K562 (cell line): ENCODE data around the gene KISS1R. TPM values are rescaled to one million over a fixed set of nuclear protein-coding genes. Genes with fewer than 3 reads are reported as not detected.
A peak's percentile ranks its signal among the peaks of the same experiment; 100 is the strongest.

Experiments used
- ARID1B ChIP-seq: fragments of 450-650 bp; IDR thresholded peaks from 2 replicates; pipeline ENCODE4 v1.6.1; 2016; ENCODE audit warnings: antibody characterized with exemption, mild to moderate bottlenecking, inconsistent platforms
- ATF7 ChIP-seq: fragments of 450-650 bp; IDR thresholded peaks from 2 replicates; pipeline ENCODE4 v1.7.1; 2014; ENCODE audit warnings: mild to moderate bottlenecking, moderate library complexity
- BCOR ChIP-seq: fragments of 450-650 bp; IDR thresholded peaks from 2 replicates; pipeline ENCODE4 v1.6.1; 2016
- CEBPB ChIP-seq: fragments of 450-650 bp; IDR thresholded peaks from 2 replicates; pipeline ENCODE4 v1.6.1; 2016; ENCODE audit warnings: missing genetic modification characterization, missing compliant biosample characterization
- CREB3L1 ChIP-seq: fragments of 450-650 bp; IDR thresholded peaks from 2 replicates; pipeline ENCODE4 v1.6.1; 2014; ENCODE audit warnings: low read depth, mild to moderate bottlenecking, moderate library complexity, borderline replicate concordance
- GABPB2 ChIP-seq: fragments of 250-450 bp; sonication (Bioruptor Pico); conservative IDR thresholded peaks from 2 replicates; pipeline ENCODE4 v1.5.1; 2021; ENCODE audit warnings: mild to moderate bottlenecking
- HDGF ChIP-seq: fragments of 450-650 bp; IDR thresholded peaks from 2 replicates; pipeline ENCODE4 v1.6.1; 2016
- IRF9 ChIP-seq: fragments of 450-650 bp; IDR thresholded peaks from 2 replicates; pipeline ENCODE4 v1.6.1; 2016; ENCODE audit warnings: missing biosample characterization, missing genetic modification characterization
- JUN ChIP-seq, 2 experiments: sonication (generic) in 1 of 2; formaldehyde crosslinking in 1 of 2; IDR thresholded peaks; 2 replicates each; pipeline versions ENCODE4 v1.6.1 to v1.8.0; 2012 to 2022; ENCODE audit warnings: borderline replicate concordance in 2 of 2, mild to moderate bottlenecking in 2 of 2, improper control_type of control experiment in 1 of 2, low read depth in 1 of 2, low read length in 1 of 2, missing genetic modification reagents in 1 of 2
- NCOA1 ChIP-seq: fragments of 450-650 bp; IDR thresholded peaks from 2 replicates; pipeline ENCODE4 v1.6.1; 2016; ENCODE audit warnings: low read depth
- NFYB ChIP-seq: IDR thresholded peaks from 2 replicates; pipeline ENCODE4 v1.6.1; 2011; ENCODE audit warnings: mild to moderate bottlenecking, moderate library complexity; ENCODE audit not compliant: insufficient read length; ENCODE audit errors: extremely low read depth
- SMARCA4 ChIP-seq: fragments of 450-650 bp; IDR thresholded peaks from 2 replicates; pipeline ENCODE4 v1.6.1; 2016
- SOX6 ChIP-seq: fragments of 450-650 bp; IDR thresholded peaks from 2 replicates; pipeline ENCODE4 v1.6.1; 2014; ENCODE audit warnings: mild to moderate bottlenecking
- TEAD1 ChIP-seq, 2 experiments: fragments of 450-650 bp in 1 of 2; sonication (generic) in 1 of 2; formaldehyde crosslinking; IDR thresholded peaks; 2 replicates each; pipeline versions ENCODE4 v1.4.0 to v1.8.0; 2020 to 2022; ENCODE audit warnings: mild to moderate bottlenecking in 2 of 2, missing genetic modification reagents in 1 of 2
- ZNF274 ChIP-seq: IDR thresholded peaks from 2 replicates; pipeline ENCODE4 v1.6.1; 2011; ENCODE audit warnings: low read depth, mild to moderate bottlenecking, low read length, moderate library complexity, borderline replicate concordance
- ZNF318 ChIP-seq, 2 experiments: fragments of 450-650 bp; IDR thresholded peaks; 2 replicates each; pipeline ENCODE4 v1.6.1; 2016; ENCODE audit warnings: mild to moderate bottlenecking in 2 of 2, borderline replicate concordance in 1 of 2, low read depth in 1 of 2, moderate library complexity in 1 of 2
- ZNF41 ChIP-seq: fragments of 250-450 bp; sonication (Bioruptor Pico); conservative IDR thresholded peaks from 2 replicates; pipeline ENCODE4 v1.4.0; 2020; ENCODE audit warnings: mild to moderate bottlenecking
- ZNF76 ChIP-seq: fragments of 250-450 bp; sonication (Bioruptor Pico); IDR thresholded peaks from 2 replicates; pipeline ENCODE4 v1.4.0; 2020; ENCODE audit warnings: mild to moderate bottlenecking, moderate library complexity, borderline replicate concordance
- polyA plus RNA-seq, 8 experiments: library from polyadenylated mRNA; depleted of rRNA in 4 of 8; stranded (reverse) in 5 of 8; unstranded in 3 of 8; fragments of >200 nt; fragmentation: Nextera tagmentation in 2 of 8; fragmentation: Illumina TruSeq in 1 of 8; extraction: Ambion mirVana in 2 of 8; extraction: Trizol in 1 of 8; gene quantifications; 2 replicates each; pipeline versions ENCODE4 v1.2.1 to v1.2.3, GENCODE V29; 2011 to 2014; ENCODE audit warnings: inconsistent platforms in 1 of 8, missing spikeins in 1 of 8
- total RNA-seq, 7 experiments: library from RNA; depleted of rRNA in 6 of 7; stranded (reverse); fragments of >200 nt in 6 of 7; fragmentation: Illumina TruSeq in 2 of 7; extraction: Trizol in 2 of 7; gene quantifications; 2 replicates each; pipeline versions ENCODE4 v1.2.1 to v1.2.3, GENCODE V29; 2011 to 2021; ENCODE audit warnings: low replicate concordance in 1 of 7

Gene KISS1R
- total and polyA plus RNA-seq, 9 of the 15 experiments (the other 6 are each of a cell fraction or from before 2014, with no cell fraction given), result 0.37 to 39.4 (median 2.0) TPM

DNA sequence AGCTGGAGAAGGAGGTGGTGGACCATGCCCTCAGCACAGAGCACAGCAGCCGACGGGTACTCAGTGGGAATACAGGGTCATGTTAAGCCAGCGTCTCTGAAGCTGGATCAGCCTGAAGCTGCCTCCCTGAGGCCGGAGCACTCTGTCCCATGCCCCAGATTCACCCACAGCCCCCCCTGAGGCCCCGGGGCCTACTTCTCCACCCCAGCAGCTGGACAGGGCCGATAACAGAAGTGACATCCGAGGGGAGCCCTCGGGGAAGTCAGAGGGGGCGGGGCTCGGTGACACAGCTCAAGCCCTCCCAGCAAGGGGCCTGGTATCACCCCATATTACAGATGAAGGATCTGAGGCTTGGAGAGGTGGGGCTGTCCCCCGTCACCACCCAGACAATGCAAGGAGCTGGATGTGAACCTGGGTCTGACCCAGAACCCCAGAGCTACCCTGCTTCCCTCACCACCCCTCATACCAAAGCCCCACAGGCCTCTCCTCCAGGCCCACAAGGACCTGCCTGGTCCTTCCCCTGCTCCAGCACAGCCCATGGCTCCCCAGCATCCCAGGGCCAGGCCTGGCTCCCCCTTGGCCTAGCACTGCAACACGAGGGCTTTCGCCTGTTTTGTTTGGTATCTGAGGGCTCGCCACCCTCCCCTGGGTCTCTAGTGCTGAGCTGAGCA is 9.8 kb upstream of the KISS1R start (continued):
- TF ChIP-seq ARID1B (peak; percentile 99), SOX6 (peak; percentile 87), ATF7 (peak; percentile 86), GABPB2 (CRISPR knock-in tag) (no peak), ZNF274 (no peak), NCOA1 (peak; percentile 88; the same call in 1 of the 2 replicates), CREB3L1 (no peak), BCOR (peak; percentile 94), ZNF41 (CRISPR knock-in tag) (0 out of 2 replicates have a peak, but pooled peaks have one; percentile 16), HDGF (peak; percentile 71), JUN (IDR thresholded peaks at IDR 0.05; ENCODE audit: borderline replicate concordance, low read depth, low read length) (peak; percentile 56; the same call in 1 of the 2 replicates), JUN (CRISPR knock-in tag; IDR thresholded peaks at IDR 0.05; ENCODE audit: borderline replicate concordance) (0 out of 2 replicates have a peak, but pooled peaks have one; percentile 15), ZNF318 (IDR thresholded peaks at IDR 0.05; ENCODE audit: borderline replicate concordance in 1 of 2, low read depth in 1 of 2) (peak in 1 of 2 experiments; percentile 78; a peak in 2 of 4 replicates), CEBPB (tag) (no peak), NFYB (no peak), SMARCA4 (peak; percentile 98), ZNF76 (CRISPR knock-in tag) (peak; percentile 75; the same call in 1 of the 2 replicates), TEAD1 (CRISPR knock-in tag; IDR thresholded peaks at IDR 0.05) (peak in 1 of 2 experiments; percentile 76; a peak in 2 of 4 replicates), IRF9 (no peak)
